NCI-H2081 (cell line): ENCODE measurements around the gene BMP7.

Source experiments
- DNase-seq, 2 experiments: peaks; one replicate each; lab custom pipeline; 2025; lab: John Stamatoyannopoulos, UW

The BMP7 gene

DNA sequence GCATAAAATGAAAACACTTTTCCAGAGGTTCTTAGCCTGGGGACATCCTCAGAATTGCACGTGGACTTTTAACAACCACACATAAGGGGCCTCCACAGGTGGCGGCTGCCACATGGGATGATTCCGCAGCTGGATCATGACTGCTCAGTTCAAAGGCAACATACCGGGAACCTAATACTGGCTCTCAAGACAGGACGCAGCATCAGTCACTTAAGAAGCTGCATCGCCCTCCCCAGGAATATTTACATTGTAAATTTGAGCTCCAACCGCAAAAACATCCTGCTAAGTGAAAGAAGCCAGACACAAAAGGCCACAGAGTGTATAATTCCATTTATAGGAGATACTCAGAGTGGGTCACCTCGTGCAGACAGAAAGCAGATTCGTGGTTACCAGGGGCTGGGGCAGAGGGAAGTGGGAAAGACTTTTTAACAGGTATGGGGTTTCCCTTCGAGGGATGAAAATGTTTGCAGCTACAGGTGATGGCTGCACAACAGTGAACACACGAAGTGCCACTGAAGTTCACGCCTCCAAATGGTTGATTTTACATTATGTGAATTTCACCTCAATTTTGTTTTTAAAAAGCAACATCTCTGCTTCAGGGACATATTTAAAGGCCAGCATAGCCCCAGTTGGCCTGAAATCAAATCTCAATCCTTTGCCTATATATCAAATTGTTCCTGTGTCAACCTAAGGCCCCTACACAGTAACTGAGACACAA lies 141.5 kb downstream of the BMP7 start:
- DNase-seq = no peak

DNA sequence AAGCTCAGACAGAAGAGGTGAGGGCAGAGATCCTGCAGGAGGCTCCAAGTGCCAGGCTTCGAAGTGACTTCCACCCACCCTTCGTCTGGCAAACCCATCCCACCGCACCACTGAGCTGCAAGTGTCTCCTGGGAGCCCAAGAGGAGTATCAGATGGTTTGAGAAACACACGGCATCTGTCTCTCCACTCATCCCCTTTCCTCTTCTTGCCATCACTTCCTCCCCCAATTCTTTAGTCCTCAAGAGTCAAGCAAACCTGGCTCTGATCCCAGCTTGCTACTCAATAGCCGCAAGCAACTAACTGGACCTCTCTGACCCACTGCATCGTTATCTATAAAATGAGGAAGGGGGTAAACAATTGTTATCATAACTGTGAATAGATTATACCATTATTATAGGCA lies 142.1 kb downstream of the BMP7 start:
- DNase-seq = no peak

DNA sequence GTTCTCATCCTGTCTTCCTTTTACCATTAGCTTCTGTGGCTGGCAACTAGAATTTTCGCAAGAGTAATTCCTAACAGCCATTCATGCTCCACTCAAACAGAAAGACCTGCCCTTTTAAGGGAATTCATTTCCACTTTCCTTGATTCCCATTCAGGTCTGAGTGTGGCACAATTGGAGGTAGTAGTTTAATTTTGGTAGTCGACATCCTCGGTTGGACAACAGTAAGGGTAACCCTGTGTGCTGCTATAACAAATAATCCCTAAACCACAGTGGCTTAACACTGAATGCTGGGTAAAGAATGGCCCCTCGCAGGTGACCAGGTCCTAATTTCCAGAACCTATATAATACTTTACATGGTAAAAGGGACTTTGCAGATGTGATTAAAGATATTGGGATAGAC lies 142.9 kb downstream of the BMP7 start:
- DNase-seq = no peak

DNA sequence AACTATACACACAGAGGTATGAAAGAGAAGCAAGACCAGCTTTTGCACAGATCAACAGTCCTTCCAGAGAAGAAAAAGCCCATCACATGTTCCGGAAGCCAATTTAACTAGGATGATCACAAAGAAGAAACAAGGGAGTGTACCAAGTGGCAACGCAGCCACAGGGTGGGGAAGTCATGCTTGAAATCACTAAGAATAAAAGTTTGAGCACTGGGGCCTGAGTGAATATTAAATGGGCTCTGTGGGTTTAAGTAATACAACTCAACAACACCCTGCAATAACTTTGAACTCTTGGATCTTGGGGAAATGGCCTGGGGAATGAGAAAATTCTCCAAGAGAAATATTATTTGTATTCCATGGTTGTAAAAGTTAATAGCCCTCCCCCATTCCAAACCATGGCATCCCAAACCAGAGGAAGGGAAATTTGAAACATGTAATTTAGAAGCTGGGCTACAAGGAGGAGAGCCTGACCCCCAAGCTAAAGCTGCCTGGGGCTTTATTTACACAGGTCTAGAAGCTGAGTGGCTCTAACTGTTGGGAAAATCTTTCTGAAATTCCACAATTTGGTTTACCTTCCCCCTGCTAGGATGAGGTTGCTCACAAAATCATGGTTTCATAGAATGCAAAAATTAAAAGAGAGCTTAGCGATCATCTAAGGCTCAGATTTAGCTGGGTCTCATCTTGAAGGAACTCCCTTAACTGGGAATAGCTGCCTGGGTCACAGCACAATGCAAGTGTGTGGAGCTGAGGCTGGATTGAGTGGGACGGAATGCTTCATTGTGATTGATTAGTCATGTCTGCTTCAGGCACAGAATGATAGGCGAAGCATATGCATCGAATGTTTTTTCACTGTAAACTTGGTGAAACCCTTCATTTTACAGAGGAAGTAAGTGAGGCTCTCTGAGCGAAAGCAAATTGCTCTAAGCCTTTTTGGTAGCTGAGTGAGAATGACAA lies 143.6 kb downstream of the BMP7 start:
- DNase-seq = no peak

DNA sequence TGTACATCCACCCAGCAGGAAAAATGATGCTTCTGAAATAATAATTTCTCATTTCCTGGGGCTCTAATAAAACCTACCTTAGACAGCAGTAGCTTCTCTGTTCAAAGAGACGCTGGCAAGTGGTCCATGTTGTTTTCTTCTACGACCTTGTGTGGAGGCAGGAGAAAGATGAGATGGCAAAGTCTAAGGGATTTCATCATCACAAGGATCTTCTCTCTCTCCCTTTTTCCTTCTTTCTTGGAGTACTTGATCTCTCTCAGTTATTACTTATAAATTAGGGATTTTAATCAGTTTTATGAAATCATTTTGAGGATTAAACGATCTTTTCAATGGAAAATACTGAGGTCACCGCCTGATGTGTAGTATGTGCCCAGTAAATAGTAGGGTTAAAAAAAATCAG lies 147.5 kb downstream of the BMP7 start:
- no peak for DNase-seq
